KBM-7 (cell line): Measurements from ENCODE around the gene NBEA.
A peak's percentile ranks its signal among the peaks of the same experiment; 100 is the strongest.
"Not testable (repeated sequence)": the region's sequence is repeated elsewhere in the genome, so short reads cannot be mapped to it uniquely, and the experiment has no call there.

Experiments
- DNase-seq: peaks from one replicate; pipeline ENCODE4 v3.0.0-alpha.2; 2015
- in situ Hi-C: fragments of 300-500 bp; cut with MboI; formaldehyde crosslinking; loops from 2 replicates; pipeline ENCODE4 v1.14.3; 2020; ENCODE audit warnings: low sequenced_read_pairs, low pct_unique_long_range_greater_than_20kb, mixed read lengths

The NBEA gene

DNA sequence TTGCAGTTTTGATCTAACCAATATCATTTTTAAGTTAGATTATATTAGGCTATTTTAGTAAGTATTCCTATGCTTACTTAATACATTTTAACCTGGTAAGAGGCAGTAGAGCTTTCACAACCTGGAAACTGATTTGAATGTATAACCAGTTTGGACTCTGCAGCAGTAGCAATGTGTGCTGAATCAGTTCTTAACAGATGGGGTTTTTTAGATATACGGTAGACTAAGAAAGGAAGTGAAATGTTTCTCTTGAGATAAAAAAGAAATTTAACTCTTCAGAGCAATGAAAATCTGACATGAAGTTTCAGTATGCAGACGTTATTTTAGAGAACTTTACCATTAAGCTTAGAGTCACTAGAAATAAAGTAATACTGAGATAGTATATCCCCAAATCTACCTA lies 2.7 kb downstream of the NBEA start:
- in situ Hi-C loops = no loop called here
- DNase-seq = peak; percentile 14

DNA sequence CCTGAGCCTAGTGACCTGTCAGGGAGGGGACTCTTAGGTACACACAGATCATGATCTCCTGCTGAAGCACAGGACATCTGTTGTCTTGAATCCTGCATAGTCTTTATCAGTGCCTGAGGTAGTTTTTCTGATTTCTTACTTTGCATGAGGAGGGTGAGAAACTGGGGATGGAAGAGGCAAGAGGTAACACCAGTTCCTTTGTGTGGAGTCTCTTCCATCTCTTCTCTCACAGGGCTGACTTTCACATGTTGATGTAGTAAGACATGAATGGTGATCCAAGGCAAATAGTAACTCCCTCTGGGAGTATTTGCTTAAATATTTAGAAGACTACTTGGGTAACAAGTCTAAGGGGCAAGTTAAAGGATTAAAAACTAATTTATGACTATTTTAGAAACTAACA lies 9.5 kb downstream of the NBEA start:
- in situ Hi-C loops = no loop called here
- no peak for DNase-seq

DNA sequence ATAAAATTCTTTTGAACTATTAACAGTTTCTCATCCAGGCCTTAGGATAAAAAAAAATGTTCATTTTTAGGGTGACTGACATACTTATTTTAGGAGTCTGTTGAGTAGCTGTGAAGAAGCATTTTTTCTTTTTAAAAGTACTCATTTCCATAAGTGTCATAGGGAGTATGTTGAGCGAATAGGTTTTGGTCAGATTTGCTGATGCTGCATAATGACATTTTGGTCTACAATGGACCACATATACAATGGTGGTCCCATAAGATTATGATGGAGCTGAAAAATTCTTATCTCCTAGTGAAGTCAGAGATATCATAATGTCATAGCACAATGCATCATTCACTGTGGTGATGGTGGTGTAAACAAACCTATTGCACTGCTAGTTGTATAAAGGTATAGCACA lies 17.4 kb downstream of the NBEA start:
- in situ Hi-C loops = no loop called here
- no peak for DNase-seq

DNA sequence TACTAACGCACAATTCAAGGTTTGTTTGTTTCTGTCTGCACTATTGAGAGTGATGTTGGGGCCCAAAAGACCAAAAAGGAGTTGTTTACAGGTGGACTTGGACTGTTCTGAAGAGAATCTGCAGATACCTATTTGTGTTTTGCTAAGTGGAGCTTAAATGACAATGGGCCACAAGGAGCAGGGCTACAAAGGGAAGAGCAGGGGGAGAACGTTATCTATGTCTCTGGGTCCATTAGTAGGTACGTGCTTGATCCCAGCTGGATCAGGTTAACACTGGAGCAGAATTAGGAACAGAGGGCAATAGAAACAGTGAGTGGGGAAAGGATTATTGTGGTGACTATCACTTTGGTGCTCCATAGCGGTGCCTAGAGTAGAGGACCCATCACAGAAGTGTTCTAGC lies 22.5 kb downstream of the NBEA start:
- in situ Hi-C loops = no loop called here
- DNase-seq = no peak

DNA sequence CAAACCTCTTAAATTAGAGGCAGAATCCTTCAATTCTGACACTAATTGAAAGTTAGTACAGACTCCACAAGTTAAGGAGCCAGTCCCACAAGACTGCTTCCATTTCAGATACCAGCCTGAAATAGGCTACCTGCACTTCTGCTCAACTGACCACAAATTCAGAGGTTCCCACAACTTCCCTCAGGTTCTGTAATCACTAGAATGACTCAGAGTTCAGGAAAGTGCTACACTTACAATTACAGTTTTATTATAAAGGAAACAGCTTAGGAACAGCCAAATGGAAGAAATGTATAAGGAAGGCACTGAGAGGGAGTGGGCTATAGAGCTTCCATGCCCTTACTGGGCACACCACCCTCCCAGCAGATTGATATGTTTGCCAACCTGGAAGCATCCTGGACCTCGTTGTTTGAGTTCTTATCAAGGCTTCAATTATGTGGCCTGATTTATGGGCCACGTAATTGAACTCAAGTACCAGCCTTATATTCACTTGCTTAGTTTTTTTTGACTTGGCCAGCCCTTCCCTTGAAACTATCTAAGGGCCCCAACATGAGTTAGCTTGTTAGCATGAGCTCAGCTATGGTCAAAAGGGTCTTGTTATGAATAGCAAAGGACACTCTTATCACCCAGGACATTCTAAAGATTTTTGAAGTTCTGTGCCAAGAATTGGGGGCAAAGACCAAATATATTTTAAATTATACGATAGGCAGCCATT lies 25.9 kb downstream of the NBEA start:
- DNase-seq = peak; percentile 39
- in situ Hi-C loops = no loop called here

DNA sequence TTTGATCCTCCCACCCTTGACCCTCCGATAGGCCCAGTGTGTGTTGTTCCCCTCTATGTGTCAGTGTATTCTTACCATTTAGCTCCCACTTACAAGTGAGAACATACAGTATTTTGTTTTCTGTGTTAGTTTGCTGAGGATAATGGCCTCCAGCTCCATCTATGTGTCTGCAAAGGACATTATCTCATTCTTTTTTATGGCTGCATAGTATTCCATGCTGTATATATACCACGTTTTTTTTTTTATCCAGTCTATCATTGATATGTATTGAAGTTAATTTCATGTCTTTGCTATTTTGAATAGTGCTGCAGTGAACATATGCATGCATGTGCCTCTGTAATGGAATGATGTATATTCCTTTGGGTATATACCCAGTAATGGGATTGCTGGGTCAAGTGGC lies 27.5 kb downstream of the NBEA start:
- in situ Hi-C loops, DNase-seq: not testable (repeated sequence)

DNA sequence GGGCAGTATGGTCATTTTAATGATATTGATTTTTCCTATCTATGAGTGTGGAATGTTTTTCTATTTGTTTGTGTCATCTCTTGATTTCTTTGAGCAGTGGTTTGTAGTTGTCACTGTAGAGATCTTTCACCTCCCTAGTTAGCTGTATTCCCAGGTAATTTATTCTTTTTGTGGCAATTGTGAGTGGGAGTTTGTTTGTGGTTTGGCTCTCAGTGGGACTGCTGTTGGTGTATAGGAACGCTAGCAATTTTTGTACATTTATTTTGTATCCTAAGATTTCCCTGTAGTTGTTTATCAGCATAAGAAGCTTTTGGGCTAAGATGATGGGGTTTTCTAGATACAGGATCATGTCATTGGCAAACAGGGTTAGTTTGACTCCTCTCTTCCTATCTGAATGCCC lies 28.9 kb downstream of the NBEA start:
- in situ Hi-C loops = no loop called here
- no peak for DNase-seq

GRCh38 chr13:34971473-34971872 lies 29.4 kb downstream of the NBEA start:
- no peak for DNase-seq
- in situ Hi-C loops = no loop called here

- in situ Hi-C loops, DNase-seq: not testable (repeated sequence)
Measured at GRCh38 chr13:34985199-34985598, 43.1 kb downstream of the NBEA start.

- DNase-seq = no peak
- in situ Hi-C loops = no loop called here
Measured at GRCh38 chr13:34988330-34988791, 46.3 kb downstream of the NBEA start.

DNA sequence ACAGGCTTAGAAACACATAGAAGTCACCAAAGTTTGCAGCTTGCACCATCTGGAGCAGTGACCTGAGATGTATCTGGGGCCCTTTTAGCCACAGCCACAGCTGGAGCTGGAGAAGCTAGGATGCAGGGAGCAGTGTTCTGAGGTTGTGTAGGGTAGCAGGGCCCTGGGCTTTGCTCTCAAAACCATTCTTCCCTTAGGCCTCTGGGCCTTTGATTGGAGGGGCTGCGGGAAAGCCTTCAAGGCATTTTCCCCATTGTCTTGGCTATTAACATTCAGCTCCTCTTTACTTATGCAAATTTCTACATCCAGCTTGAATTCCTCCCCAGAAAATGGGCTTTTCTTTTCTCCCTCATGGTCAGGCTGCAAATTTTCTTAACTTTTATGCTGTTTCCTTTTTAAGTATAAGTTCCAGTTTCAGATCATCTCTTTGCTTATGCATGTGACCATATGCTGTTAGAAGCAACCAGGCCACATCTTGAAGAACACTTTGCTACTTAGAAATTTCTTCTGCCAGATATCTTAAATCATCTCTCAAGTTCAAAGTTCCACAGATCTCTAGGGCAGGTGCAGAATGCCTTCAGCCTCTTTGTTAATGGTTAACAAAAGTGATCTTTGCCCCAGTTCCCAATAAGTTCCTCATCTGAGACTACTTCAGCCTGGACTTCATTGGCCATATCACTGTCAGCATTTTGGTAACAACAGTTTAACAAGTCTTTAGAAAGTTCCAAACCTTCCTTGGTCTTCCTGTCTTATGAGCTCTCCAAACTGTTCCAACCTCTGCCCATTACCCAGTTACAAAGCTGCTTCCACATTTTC lies 48.5 kb downstream of the NBEA start:
- DNase-seq = no peak
- in situ Hi-C loops = no loop called here

DNA sequence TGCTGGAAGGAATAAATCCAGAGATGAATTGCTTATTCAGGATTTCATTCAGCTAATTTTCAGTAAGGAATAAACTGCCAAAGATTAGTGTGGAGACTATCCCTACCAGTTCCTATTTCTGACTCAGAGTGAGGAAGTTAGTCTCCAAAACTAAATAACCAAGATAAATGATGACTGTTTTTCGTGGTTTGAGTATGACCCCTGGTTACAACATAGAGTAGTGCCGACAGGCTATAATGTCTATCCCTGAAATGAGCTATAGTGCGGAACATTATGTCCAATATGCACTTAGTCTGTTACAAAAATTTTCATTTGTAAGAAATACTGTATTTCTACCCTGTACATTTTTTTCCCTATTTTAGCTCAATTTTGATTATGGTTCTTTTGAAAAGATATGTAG lies 51.4 kb downstream of the NBEA start:
- DNase-seq = peak; percentile 35
- in situ Hi-C loops = no loop called here

DNA sequence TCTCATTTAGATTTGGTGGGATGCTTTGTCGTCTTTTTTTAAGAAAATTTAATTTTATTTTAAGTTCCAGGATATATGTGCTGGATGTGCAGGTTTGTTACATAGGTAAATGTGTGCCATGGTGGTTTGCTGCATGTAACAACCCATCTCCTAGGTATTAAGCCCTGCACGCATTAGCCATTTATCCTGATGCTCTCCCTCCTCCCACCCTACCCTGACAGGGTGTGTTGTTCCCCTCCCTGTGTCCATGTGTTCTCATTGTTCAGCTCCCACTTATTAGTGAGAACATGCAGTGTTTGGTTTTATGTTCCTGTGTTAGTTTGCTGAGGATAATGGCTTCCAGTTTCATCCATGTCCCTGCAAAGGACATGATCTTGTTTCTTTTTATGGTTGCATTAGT lies 61.7 kb downstream of the NBEA start:
- DNase-seq, in situ Hi-C loops: not testable (repeated sequence)

GRCh38 chr13:35005051-35005450 lies 63.0 kb downstream of the NBEA start:
- no peak for DNase-seq
- in situ Hi-C loops = no loop called here

GRCh38 chr13:35014606-35015213 lies 72.6 kb downstream of the NBEA start:
- DNase-seq = no peak
- in situ Hi-C loops = no loop called here

DNA sequence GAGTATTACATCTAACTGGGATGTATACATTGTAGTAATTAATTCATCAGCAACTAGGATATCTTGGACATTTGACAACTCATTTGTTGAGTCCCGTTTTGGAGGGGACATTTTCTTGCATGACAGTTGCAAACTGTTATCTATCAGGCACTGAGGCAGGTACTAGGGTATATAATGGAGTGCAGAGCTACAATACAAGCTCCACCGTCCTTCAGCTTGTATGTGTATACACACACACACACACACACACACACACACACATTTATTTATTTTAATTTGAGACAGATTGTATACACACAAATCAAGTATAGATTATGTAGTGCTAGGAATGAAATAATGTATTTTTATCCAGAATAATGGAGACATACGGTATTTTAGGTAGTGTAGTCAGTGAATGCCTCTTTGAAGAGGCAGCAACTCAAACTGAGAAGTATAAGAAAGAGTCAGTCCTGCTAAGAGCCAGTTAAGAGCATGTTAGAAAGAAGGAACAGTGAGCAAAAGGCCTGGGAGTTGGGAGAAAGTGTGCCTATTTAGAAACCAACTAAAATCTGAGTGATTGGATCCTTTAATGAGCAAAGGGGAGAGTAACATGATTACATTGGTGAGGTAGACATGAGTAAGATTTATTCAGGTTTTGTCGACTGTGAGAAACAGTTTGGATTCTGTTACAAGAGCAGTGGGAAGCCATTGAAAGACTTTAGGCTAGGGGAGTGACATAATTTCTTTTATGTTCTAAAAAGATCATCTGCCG lies 74.5 kb downstream of the NBEA start:
- in situ Hi-C loops = no loop called here
- DNase-seq = no peak

GRCh38 chr13:35025314-35025713 lies 83.2 kb downstream of the NBEA start:
- DNase-seq = no peak
- in situ Hi-C loops = no loop called here

- no peak for DNase-seq
- in situ Hi-C loops = no loop called here
Measured at GRCh38 chr13:35028338-35028867, 86.3 kb downstream of the NBEA start.

- no peak for DNase-seq
- in situ Hi-C loops = no loop called here
Measured at GRCh38 chr13:35039012-35039411, 96.9 kb downstream of the NBEA start.
